Neuronal stem cell (in vitro differentiated cells): Measurements from ENCODE around the gene C2CD2L.
A peak's percentile ranks its signal among the peaks of the same experiment; 100 is the strongest.

Experiments used
- DNase-seq: peaks from one replicate; pipeline ENCODE4 v3.0.0-alpha.2; 2013; ENCODE audit warnings: low spot score
- H2AFZ ChIP-seq: one replicate; pipeline ENCODE4 v1.6.1; 2013; ENCODE audit warnings: mild to moderate bottlenecking, low read length, inconsistent platforms
- H2AK5ac ChIP-seq: 2 replicates; pipeline ENCODE4 v1.6.1; 2013; ENCODE audit warnings: low read depth, mild to moderate bottlenecking, inconsistent platforms, low read length, moderate library complexity, mixed read lengths
- H2BK120ac ChIP-seq: 2 replicates; pipeline ENCODE4 v1.6.1; 2013; ENCODE audit warnings: low read depth, mild to moderate bottlenecking, inconsistent platforms, low read length, moderate library complexity, mixed read lengths
- H2BK12ac ChIP-seq: one replicate; pipeline ENCODE4 v1.6.1; 2013; ENCODE audit warnings: low read length, inconsistent platforms
- H2BK15ac ChIP-seq: 2 replicates; pipeline ENCODE4 v1.6.1; 2013; ENCODE audit warnings: mild to moderate bottlenecking, low read length, inconsistent platforms, mixed read lengths
- H2BK5ac ChIP-seq: one replicate; pipeline ENCODE4 v1.6.1; 2013; ENCODE audit warnings: inconsistent platforms, mild to moderate bottlenecking, low read length, moderate library complexity
- H3K14ac ChIP-seq: one replicate; pipeline ENCODE4 v1.6.1; 2013; ENCODE audit warnings: low read length, inconsistent platforms
- H3K18ac ChIP-seq: 2 replicates; pipeline ENCODE4 v1.6.1; 2013; ENCODE audit warnings: low read length, inconsistent platforms
- H3K23ac ChIP-seq: 2 replicates; pipeline ENCODE4 v1.6.1; 2013; ENCODE audit warnings: low read depth, mild to moderate bottlenecking, mixed read lengths, low read length, inconsistent platforms; ENCODE audit not compliant: poor library complexity
- H3K27ac ChIP-seq: replicated peaks from 3 replicates; pipeline ENCODE4 v1.5.1; 2013; ENCODE audit warnings: low read length, inconsistent platforms
- H3K27me3 ChIP-seq, 3 experiments: 2 replicates each; pipeline ENCODE4 v1.6.1; 2013; ENCODE audit warnings: low read length in 3 of 3, mild to moderate bottlenecking in 2 of 3, inconsistent platforms in 1 of 3, low read depth in 1 of 3, mixed read lengths in 1 of 3, moderate library complexity in 1 of 3; ENCODE audit not compliant: control insufficient read depth in 3 of 3, insufficient read depth in 3 of 3
- H3K36me3 ChIP-seq, 2 donors: replicated peaks in 1 of 2; 2 replicates each; pipeline ENCODE4 v1.6.1; 2013; ENCODE audit warnings: low read length in 2 of 2; ENCODE audit not compliant: control insufficient read depth in 2 of 2, insufficient read depth in 2 of 2
- H3K4ac ChIP-seq: 2 replicates; pipeline ENCODE4 v1.6.1; 2013; ENCODE audit warnings: inconsistent platforms, mild to moderate bottlenecking, low read length, moderate library complexity
- H3K4me1 ChIP-seq, 2 donors: 1 replicate in 1 of 2; 2 replicates in 1 of 2; pipeline ENCODE4 v1.6.1; 2013; ENCODE audit warnings: low read length in 2 of 2, low read depth in 1 of 2; ENCODE audit not compliant: control insufficient read depth in 2 of 2, insufficient read depth in 1 of 2
- H3K4me2 ChIP-seq: one replicate; pipeline ENCODE4 v1.6.1; 2013; ENCODE audit warnings: mild to moderate bottlenecking, low read length, inconsistent platforms; ENCODE audit not compliant: insufficient read depth, poor library complexity, severe bottlenecking
- H3K4me3 ChIP-seq, 2 donors: 2 replicates each; pipeline ENCODE4 v1.5.1; 2013; ENCODE audit warnings: low read length in 2 of 2, mild to moderate bottlenecking in 2 of 2, inconsistent platforms in 1 of 2, moderate library complexity in 1 of 2
- H3K79me1 ChIP-seq: one replicate; pipeline ENCODE4 v1.6.1; 2013; ENCODE audit warnings: low read depth, mild to moderate bottlenecking, inconsistent platforms, low read length, moderate library complexity
- H3K9ac ChIP-seq: one replicate; pipeline ENCODE4 v1.6.1; 2013; ENCODE audit warnings: mild to moderate bottlenecking, low read depth, low read length, inconsistent platforms; ENCODE audit not compliant: poor library complexity
- H3K9me3 ChIP-seq, 2 donors: replicated peaks in 1 of 2; 2 replicates each; pipeline versions ENCODE3 to v1.6.1; 2013; ENCODE audit warnings: low read length in 2 of 2, mild to moderate bottlenecking in 2 of 2, inconsistent platforms in 1 of 2, low read depth in 1 of 2, mixed read lengths in 1 of 2, moderate library complexity in 1 of 2; ENCODE audit not compliant: control insufficient read depth in 2 of 2, insufficient read depth in 1 of 2
- H4K8ac ChIP-seq: one replicate; pipeline ENCODE4 v1.6.1; 2013; ENCODE audit warnings: low read depth, mild to moderate bottlenecking, inconsistent platforms, low read length, moderate library complexity
- H4K91ac ChIP-seq: one replicate; pipeline ENCODE4 v1.6.1; 2013; ENCODE audit warnings: low read length, low read depth, mild to moderate bottlenecking, inconsistent platforms; ENCODE audit not compliant: poor library complexity
- WGBS, 2 donors: extraction: QIAGEN DNeasy Blood & Tissue Kit; methylation state at CpG; one replicate each; pipeline ENCODE4 v1.1.7; 2013; ENCODE audit warnings: missing lambda C conversion rate in 2 of 2, mixed read lengths in 1 of 2; ENCODE audit not compliant: insufficient read length in 2 of 2, insufficient replicate concordance in 1 of 2; ENCODE audit errors: extremely low coverage in 2 of 2; 5-methylcytosine and 5-hydroxymethylcytosine counted together

The C2CD2L gene

DNA sequence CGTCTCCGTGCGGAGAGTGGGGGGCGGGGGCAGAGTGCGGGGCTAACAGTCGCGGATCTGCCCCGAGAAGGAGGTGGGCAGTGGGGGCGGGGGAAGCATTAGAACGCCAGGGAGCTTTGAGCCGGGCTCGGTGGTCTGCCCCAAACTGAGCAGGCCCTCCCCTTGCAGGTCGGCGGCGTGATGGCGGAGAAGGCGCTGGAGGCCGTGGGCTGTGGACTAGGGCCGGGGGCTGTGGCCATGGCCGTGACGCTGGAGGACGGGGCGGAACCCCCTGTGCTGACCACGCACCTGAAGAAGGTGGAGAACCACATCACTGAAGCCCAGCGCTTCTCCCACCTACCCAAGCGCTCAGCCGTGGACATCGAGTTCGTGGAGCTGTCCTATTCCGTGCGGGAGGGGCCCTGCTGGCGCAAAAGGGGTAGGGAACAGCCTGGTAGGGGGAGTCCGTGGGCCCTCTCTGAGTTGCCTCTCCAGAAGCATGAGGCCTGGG is 42.7 kb downstream of the C2CD2L start:
- Histone ChIP-seq H3K4ac (no peak overlapping the region), H3K36me3 (no peaks in the 10 kb centered on the region), H3K18ac (peak overlapping the region; percentile 90), H2BK120ac (no peak overlapping the region), H4K91ac (no peak overlapping the region), H4K8ac (no peak overlapping the region), H2AK5ac (peak overlapping the region; percentile 43), H3K9ac (peak overlapping the region; percentile 82), H3K9me3 (no peaks in the 10 kb centered on the region), H2BK15ac (peak overlapping the region; percentile 44), H2BK5ac (peak overlapping the region; percentile 47), H3K79me1 (no peaks in the 10 kb centered on the region), H3K14ac (no peak overlapping the region), H3K4me3 (peak overlapping the region; percentile 42 to 80), H3K23ac (peak overlapping the region; percentile 76), H3K4me1 (peaks cover 3 to 14% of the 10 kb centered on the region in 2 donors), H3K27me3 (peaks cover 3 to 91% (median 44%) of the 10 kb centered on the region in 3 experiments), H2BK12ac (peak overlapping the region; percentile 48), H3K4me2 (peak overlapping the region; percentile 90), H2AFZ (peak overlapping the region; percentile 96), H3K27ac (no peak overlapping the region)
- DNase-seq = no peak
- no CpG with 5 or more reads among the region's 33 CpGs for WGBS, 2 donors

DNA sequence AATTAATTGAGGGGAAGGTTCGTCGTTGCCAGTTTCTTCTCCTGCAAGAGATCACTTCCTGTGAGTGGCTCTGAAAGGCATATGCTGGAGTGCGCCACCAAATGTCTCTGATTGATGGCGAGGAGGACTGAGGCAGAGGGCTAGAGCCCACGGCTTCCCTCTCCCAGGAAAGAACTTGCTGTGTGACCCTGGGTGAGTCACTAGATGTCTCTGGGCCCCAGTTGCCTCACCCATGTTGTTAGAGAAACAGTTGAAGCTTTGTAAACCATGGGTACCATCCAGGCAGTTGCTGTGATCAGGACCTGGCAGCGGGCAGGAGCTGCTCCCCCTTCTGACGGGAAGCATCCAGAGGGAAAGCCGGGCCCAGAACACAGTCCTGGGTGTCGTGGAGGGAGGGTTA is 44.9 kb downstream of the C2CD2L start:
- Histone ChIP-seq H3K36me3 (no peaks in the 10 kb centered on the region), H2BK12ac (no peak overlapping the region), H3K4me2 (no peak overlapping the region), H3K27ac (no peak overlapping the region), H4K91ac (no peak overlapping the region), H3K79me1 (no peaks in the 10 kb centered on the region), H2BK120ac (no peak overlapping the region), H4K8ac (no peak overlapping the region), H3K9me3 (no peaks in the 10 kb centered on the region), H3K27me3 (peaks cover 3 to 94% (median 44%) of the 10 kb centered on the region in 3 experiments), H3K4me1 (peaks cover 3 to 13% of the 10 kb centered on the region in 2 donors), H3K14ac (no peak overlapping the region), H3K9ac (no peak overlapping the region), H2BK15ac (no peak overlapping the region), H2AK5ac (no peak overlapping the region), H3K23ac (no peak overlapping the region), H3K18ac (no peak overlapping the region), H3K4ac (no peak overlapping the region), H2BK5ac (no peak overlapping the region), H2AFZ (no peak overlapping the region), H3K4me3 (no peak overlapping the region)
- no CpG with 5 or more reads among the region's 9 CpGs for WGBS, 2 donors
- DNase-seq = no peak

DNA sequence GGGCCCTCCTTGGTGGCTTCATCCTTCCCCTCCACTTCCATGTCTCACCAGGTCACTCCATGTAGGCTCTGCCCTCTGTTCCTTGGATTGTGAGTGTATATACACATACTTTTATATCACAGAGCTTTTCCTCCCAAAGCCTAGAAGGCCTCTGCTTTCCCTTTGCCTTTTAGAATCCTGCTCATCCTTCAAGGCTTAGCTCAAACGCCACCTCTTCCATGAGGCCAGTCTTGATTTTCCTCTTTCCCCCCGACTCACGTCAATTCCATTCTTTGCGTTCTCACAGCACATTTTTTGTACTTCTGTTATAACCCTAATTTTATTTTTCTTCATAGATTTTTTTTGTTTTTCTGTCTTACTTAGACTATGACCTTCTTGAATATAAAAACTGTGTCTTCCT is 45.5 kb downstream of the C2CD2L start:
- H3K14ac ChIP-seq = no peak overlapping the region
- no peak overlapping the region for H2BK120ac ChIP-seq
- no peak overlapping the region for H4K8ac ChIP-seq
- no peaks in the 10 kb centered on the region for H3K9me3 ChIP-seq
- no peak overlapping the region for H2BK5ac ChIP-seq
- H2AK5ac ChIP-seq = no peak overlapping the region
- no peak for DNase-seq
- H4K91ac ChIP-seq = no peak overlapping the region
- no peaks in the 10 kb centered on the region for H3K36me3 ChIP-seq
- H2AFZ ChIP-seq = no peak overlapping the region
- no peak overlapping the region for H3K23ac ChIP-seq
- no peak overlapping the region for H3K4me2 ChIP-seq
- H3K27me3 ChIP-seq = peaks cover 3 to 93% (median 42%) of the 10 kb centered on the region in 3 experiments
- H2BK12ac ChIP-seq = no peak overlapping the region
- H3K18ac ChIP-seq = no peak overlapping the region
- no peak overlapping the region for H2BK15ac ChIP-seq
- H3K4ac ChIP-seq = no peak overlapping the region
- H3K4me1 ChIP-seq = peaks cover 3 to 13% of the 10 kb centered on the region in 2 donors
- H3K9ac ChIP-seq = no peak overlapping the region
- WGBS, 2 donors = 100% methylated on average over 3 of the region's 4 CpGs; no CpG with 5 or more reads in 1 of the 2 donors
- no peak overlapping the region for H3K4me3 ChIP-seq
- H3K27ac ChIP-seq = no peak overlapping the region
- no peaks in the 10 kb centered on the region for H3K79me1 ChIP-seq

DNA sequence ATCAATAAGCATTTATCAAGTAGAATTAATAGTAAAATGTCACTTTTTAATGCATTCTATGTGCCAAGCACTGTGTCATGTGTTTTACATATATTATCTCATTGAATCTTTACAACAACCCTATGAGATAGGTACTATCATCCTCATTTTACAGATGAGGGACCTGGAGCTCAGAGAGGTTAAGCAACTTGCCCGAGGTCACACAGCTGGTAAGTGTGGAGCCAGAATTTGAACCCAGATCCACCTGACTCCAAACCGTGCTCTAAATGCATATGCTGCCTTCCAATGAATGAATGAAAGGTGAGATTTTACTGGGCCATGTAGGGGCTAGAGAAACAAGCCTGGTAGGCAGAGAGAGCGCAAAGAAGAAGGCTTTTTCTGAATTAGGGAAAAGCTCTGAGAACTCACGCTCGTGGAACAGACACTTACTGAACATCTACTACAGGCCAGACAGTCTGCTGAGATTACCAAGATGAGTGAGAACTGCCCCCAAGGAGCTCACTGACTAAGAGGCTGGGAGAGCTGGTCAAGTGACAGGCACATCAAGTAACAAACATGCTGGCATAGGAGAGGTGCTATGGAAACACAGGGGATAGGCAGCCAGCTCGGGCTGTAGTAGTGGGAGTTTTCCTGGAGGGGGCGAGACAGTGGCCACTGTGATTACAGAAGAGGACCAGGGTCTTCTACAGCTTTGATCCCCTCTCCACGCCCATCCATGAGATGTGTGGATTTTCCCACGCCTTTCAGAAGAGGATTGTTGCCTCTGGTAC is 46.1 kb downstream of the C2CD2L start:
- DNase-seq = no peak
- Histone ChIP-seq H2BK12ac (no peak overlapping the region), H4K91ac (no peak overlapping the region), H2BK5ac (no peak overlapping the region), H3K4me3 (no peak overlapping the region), H3K14ac (no peak overlapping the region), H3K9me3 (no peaks in the 10 kb centered on the region), H2BK120ac (no peak overlapping the region), H3K18ac (no peak overlapping the region), H3K9ac (no peak overlapping the region), H3K4me2 (no peak overlapping the region), H3K27ac (no peak overlapping the region), H3K27me3 (peaks cover 3 to 90% (median 36%) of the 10 kb centered on the region in 3 experiments), H3K79me1 (no peaks in the 10 kb centered on the region), H2AK5ac (no peak overlapping the region), H3K36me3 (no peaks in the 10 kb centered on the region), H4K8ac (no peak overlapping the region), H3K23ac (no peak overlapping the region), H2BK15ac (no peak overlapping the region), H2AFZ (no peak overlapping the region), H3K4ac (no peak overlapping the region), H3K4me1 (peaks cover 3 to 11% of the 10 kb centered on the region in 2 donors)
- WGBS, 2 donors = no CpG with 5 or more reads among the region's 9 CpGs
